Right ventricle myocardium inferior (tissue), 1 donor: ENCODE measurements around the gene PRRG3. TPM values are rescaled to one million over a fixed set of nuclear protein-coding genes. Genes with fewer than 3 reads are reported as not detected.

Source experiments
- ATAC-seq: fragments of 200-7000 bp; cut with Tn5 transposase; one replicate; pipeline ENCODE4 v1.9.1; 2020; ENCODE audit warnings: mild to moderate bottlenecking, moderate library complexity
- DNase-seq: peaks from one replicate; pipeline ENCODE4 v3.0.0; 2021; ENCODE audit errors: missing footprints
- intact Hi-C: fragments of 100-400 bp; cut with DNase I; formaldehyde crosslinking; loops from one replicate; pipeline ENCODE4 v1.11.0; 2022
- total RNA-seq: library from RNA; stranded (reverse); fragmentation: NEBNext Ultra II Directional; extraction: Animal tissue kit (Norgen Biotek cat#: 25700); gene quantifications from one replicate; pipeline ENCODE4 v1.2.1, GENCODE V29; 2021
- donor health status: DM: no; HTN: yes; CAD: no; lungs with severe emphysema.

Gene PRRG3
- total RNA-seq, 1 donor from 2014 or later = 3.4 TPM

DNA sequence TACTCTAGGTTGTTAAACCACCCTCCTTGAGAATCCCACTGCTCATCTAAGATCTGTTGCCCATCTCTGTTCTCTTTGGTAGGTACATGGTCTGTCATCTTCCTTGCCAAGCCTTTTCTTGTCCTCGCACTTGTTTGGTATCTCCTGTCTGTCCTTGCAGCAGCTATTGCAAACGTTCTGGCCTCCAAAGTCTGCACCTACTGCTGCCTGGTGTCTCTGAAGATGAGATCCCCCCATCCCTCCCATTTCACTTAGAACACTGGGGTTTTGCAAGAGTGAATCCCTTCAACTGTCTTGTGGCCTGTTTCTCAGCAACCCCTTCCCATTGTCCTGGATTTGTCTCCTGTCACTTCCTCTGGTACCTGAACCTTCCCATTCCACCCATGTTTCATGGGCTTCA is 40.0 kb downstream of the PRRG3 start:
- ATAC-seq (no peak), DNase-seq (no peak)
- intact Hi-C loops = no loop called here

DNA sequence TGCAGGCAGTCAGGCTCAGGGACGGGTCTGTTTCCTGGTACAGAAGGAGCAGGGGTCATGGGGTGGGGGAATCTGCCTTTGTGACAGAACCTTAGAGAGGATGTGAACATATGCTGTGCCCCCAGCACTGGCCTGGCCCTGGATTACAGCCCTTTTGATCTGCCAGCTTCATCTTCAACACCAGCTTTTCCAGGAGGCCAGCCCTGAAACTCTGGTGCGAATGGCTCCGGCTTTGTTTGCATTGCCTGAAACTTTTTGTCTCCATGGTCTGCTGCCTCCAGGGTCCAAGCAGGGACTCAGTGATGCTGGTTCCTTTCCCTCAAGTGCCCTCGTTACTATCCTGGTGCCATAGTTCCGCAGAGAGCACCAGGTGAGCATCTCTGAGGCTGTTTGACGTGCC is 41.4 kb downstream of the PRRG3 start:
- ATAC-seq = no peak
- DNase-seq = no peak

DNA sequence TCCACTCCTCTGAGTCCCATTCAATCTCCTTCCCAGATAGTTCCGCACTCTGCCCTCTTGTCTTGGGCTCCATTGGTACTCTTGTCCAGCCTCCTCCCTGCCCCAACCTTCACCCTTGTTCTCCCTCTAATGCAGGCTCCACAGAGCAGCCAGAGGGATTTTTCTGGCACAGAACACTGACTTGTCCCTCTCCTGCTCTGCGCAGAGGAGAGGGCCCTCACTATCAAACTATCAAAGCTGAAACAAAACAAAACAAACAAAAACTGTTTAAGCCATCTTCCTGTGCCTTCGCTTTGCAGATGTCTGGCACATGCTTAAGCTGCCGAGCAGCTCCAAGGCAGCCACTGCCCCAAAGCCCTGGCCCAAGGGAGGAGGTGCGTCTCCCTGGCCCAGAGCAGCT is 42.2 kb downstream of the PRRG3 start:
- no peak for ATAC-seq
- DNase-seq = no peak
- intact Hi-C loops = no loop called here

More for the DNA sequence above, 41.4 kb downstream of the PRRG3 start:
- intact Hi-C loops = no loop called here

GRCh38 chrX:151738751-151739150 is 43.5 kb downstream of the PRRG3 start:
- no peak for ATAC-seq
- DNase-seq = no peak
- intact Hi-C loops = no loop called here

- intact Hi-C loops = no loop called here
- no peak for DNase-seq
- no peak for ATAC-seq
Observed at GRCh38 chrX:151741606-151742005, 46.3 kb downstream of the PRRG3 start.

DNA sequence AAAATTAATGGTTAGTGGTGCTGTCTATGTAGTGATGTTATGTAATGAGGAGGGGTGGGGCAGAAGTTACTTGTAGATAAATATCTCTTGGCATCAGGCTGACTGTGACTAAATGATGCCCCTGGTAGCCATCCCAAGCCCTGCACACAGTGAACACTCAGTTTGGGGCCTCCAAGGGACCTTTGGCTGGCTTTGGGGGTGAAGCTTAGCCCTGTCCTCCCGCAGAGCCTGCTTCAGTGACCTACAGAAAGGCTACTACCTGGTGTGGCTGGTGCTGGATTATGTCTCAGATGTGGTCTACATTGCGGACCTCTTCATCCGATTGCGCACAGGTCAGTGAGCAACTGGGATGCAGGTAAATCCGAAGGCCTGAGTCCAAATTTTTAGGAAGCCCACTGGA is 47.1 kb downstream of the PRRG3 start:
- ATAC-seq = no peak
- DNase-seq = no peak
- intact Hi-C loops = no loop called here

DNA sequence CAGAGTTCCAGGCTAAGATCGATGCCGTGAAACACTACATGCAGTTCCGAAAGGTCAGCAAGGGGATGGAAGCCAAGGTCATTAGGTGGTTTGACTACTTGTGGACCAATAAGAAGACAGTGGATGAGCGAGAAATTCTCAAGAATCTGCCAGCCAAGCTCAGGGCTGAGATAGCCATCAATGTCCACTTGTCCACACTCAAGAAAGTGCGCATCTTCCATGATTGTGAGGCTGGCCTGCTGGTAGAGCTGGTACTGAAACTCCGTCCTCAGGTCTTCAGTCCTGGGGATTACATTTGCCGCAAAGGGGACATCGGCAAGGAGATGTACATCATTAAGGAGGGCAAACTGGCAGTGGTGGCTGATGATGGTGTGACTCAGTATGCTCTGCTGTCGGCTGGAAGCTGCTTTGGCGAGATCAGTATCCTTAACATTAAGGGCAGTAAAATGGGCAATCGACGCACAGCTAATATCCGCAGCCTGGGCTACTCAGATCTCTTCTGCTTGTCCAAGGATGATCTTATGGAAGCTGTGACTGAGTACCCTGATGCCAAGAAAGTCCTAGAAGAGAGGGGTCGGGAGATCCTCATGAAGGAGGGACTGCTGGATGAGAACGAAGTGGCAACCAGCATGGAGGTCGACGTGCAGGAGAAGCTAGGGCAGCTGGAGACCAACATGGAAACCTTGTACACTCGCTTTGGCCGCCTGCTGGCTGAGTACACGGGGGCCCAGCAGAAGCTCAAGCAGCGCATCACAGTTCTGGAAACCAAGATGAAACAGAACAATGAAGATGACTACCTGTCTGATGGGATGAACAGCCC is 48.6 kb downstream of the PRRG3 start:
- intact Hi-C loops = no loop called here
- DNase-seq = no peak
- no peak for ATAC-seq

DNA sequence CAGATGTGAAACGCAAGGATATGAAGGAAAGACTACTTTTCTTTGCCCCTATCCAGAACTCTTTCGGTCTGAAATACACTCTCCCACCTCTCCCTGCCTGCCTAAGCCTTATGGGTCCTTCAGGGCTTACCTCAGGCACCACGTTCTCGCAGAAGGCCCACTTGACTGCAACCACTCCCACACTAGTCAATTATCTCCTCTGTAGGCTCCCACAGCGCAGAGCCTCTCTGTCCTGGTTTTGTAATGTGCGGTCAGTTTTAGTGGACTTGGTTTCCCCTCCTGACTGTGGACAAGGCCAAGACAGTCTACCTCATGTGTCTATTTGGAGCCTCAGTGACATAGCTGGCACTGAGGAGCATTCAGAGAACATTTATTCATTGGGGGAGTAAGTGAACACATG is 50.4 kb downstream of the PRRG3 start:
- DNase-seq (no peak), ATAC-seq (no peak)
- intact Hi-C loops = no loop called here

DNA sequence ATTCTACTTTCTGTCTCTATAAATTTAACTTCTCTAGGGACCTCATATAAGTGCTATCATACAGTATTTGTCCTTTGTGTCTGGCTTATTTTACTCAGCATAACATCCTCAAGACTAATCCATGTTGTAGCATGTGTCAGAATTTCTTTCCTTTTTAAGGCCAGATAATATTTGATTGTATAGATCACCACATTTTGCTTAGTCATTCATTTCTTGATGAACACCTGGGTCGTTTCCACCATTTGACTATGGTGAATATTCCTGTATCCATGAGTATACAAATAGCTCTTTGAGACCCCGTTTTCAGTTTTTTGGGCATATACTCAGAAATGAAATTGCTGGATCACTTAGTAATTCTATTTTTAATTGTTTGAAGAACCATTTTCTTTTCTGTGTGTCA is 51.2 kb downstream of the PRRG3 start:
- intact Hi-C loops = no loop called here
- no peak for DNase-seq
- no peak for ATAC-seq

DNA sequence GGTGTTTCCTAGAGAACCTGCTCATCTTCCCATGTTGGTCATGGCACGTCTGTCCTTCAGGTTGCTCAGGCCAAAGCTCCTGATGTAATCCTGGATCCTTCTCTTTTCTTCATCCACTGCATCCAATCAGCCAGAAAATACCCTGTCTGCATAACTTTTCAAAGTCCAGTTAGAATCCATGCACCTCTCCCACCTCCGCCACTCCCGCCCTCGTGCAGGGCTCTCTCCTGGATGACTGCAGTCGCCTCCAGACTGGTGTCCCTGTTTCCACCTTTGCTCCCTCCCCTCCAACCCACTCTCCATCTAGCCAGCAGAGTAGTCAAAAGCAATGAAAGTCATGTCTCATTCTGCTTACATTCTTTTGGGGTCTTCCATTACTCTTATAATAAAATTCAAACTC is 55.3 kb downstream of the PRRG3 start:
- no peak for DNase-seq
- intact Hi-C loops = loop anchor here (10.0 kb wide), 1 partner anchor 1064 kb away; no protein-coding TSS in a partner anchor
- no peak for ATAC-seq

DNA sequence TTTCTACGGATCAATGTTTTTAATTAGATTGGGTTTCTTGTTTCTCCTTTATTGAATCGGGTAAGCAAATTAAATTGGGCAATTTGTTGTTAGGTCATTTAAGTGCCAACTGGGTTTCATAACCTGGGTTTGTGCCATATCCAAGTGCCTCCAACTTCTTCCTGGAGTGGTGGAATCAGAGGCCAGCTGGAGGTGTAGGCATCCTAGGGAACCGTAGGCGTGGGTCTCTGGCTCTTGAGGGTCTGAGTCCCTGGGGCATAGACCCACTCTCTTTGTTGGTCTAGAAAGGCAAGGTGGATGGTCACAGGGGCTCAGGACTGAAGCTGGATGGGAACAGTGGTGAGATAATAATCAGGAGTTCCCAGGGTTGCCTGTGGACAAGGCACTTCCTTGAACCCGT is 57.6 kb downstream of the PRRG3 start:
- intact Hi-C loops = loop anchor here (2.0 to 10.0 kb wide), 2 partner anchors 882 to 1062 kb away; no protein-coding TSS in a partner anchor
- no peak for ATAC-seq
- no peak for DNase-seq

- DNase-seq (no peak), ATAC-seq (peak; percentile 84)
- intact Hi-C loops = loop anchor here (2.0 to 10.0 kb wide), 2 partner anchors 881 to 1061 kb away; no protein-coding TSS in a partner anchor
Observed at GRCh38 chrX:151753313-151754046, 58.2 kb downstream of the PRRG3 start.

DNA sequence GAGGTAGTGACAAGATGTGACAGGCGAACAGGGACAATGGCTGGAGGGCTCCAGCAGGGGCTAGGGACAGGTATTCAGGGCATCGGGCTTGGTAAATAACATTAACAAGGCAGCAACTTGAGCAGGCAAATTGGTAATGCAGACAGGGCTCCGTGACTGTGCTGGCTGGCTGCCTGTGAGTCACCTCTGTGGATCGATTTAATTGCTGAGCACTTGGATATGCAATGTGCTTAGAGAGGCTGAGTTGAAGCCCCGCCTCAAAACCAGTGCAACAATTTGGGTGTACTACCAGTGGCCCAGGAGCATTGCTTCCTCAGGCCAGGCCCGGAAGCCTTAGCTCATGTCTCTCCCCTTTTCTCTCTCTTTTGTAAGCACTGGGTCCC is 58.8 kb downstream of the PRRG3 start:
- DNase-seq (no peak), ATAC-seq (no peak)
- intact Hi-C loops = loop anchor here (10.0 kb wide), 1 partner anchor 1061 kb away; no protein-coding TSS in a partner anchor

GRCh38 chrX:151754641-151755215 is 59.5 kb downstream of the PRRG3 start:
- intact Hi-C loops = loop anchor here (10.0 kb wide), 1 partner anchor 1060 kb away; no protein-coding TSS in a partner anchor
- no peak for ATAC-seq

More at GRCh38 chrX:151754641-151755215, 59.5 kb downstream of the PRRG3 start:
- no peak for DNase-seq

Other genes with a start within 250 kb of the PRRG3 start
- gene PASD1, start 131.8 kb upstream of the PRRG3 start, total RNA-seq = not detected
- not detected for gene FATE1, start 20.6 kb downstream of the PRRG3 start, total RNA-seq
- gene CNGA2, start 39.3 kb downstream of the PRRG3 start, total RNA-seq = not detected
- not detected for gene MAGEA4, start 217.4 kb downstream of the PRRG3 start, total RNA-seq